Measurements from ENCODE around the gene SLC25A21.

- TF ChIP-seq, protein P1, sequence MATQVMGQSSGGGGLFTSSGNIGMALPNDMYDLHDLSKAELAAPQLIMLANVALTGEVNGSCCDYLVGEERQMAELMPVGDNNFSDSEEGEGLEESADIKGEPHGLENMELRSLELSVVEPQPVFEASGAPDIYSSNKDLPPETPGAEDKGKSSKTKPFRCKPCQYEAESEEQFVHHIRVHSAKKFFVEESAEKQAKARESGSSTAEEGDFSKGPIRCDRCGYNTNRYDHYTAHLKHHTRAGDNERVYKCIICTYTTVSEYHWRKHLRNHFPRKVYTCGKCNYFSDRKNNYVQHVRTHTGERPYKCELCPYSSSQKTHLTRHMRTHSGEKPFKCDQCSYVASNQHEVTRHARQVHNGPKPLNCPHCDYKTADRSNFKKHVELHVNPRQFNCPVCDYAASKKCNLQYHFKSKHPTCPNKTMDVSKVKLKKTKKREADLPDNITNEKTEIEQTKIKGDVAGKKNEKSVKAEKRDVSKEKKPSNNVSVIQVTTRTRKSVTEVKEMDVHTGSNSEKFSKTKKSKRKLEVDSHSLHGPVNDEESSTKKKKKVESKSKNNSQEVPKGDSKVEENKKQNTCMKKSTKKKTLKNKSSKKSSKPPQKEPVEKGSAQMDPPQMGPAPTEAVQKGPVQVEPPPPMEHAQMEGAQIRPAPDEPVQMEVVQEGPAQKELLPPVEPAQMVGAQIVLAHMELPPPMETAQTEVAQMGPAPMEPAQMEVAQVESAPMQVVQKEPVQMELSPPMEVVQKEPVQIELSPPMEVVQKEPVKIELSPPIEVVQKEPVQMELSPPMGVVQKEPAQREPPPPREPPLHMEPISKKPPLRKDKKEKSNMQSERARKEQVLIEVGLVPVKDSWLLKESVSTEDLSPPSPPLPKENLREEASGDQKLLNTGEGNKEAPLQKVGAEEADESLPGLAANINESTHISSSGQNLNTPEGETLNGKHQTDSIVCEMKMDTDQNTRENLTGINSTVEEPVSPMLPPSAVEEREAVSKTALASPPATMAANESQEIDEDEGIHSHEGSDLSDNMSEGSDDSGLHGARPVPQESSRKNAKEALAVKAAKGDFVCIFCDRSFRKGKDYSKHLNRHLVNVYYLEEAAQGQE (IDR thresholded peaks at IDR 0.05; ENCODE audit: borderline replicate concordance in 1 of 2, low read depth in 1 of 2, low read length in 2 of 2) = no peak; a peak in 2 of 4 replicates
- TF ChIP-seq ZNF609 (CRISPR knock-in tag; IDR thresholded peaks at IDR 0.05; ENCODE audit: borderline replicate concordance) (peak; percentile 76; the same call in 1 of the 2 replicates), CREB1 (IDR thresholded peaks at IDR 0.05) (peak; percentile 43; the same call in 1 of the 2 replicates), CREB1 (CRISPR knock-in tag; IDR thresholded peaks at IDR 0.05) (no peak), NFKB2 (CRISPR knock-in tag; IDR thresholded peaks at IDR 0.05; ENCODE audit: borderline replicate concordance) (peak; percentile 99)
Observed at GRCh38 chr14:37197421-37198272, 25.2 kb upstream of the SLC25A21 start, which contains the start of gene MIPOL1.
